WTC11 (cell line): ENCODE measurements around the gene ENG.

ENCODE experiments used
- ARID4B ChIP-seq: sonication (generic); formaldehyde crosslinking; IDR thresholded peaks from 2 replicates; pipeline ENCODE4 v1.8.0; 2023; ENCODE audit warnings: missing genetic modification reagents, mild to moderate bottlenecking, borderline replicate concordance
- ATF1 ChIP-seq: sonication (generic); formaldehyde crosslinking; IDR thresholded peaks from 2 replicates; pipeline ENCODE4 v1.8.1; 2023; ENCODE audit warnings: mild to moderate bottlenecking, moderate library complexity, missing genetic modification reagents
- ATF3 ChIP-seq: sonication (generic); formaldehyde crosslinking; conservative IDR thresholded peaks from 2 replicates; pipeline ENCODE4 v1.8.1; 2022; ENCODE audit warnings: mild to moderate bottlenecking, missing genetic modification reagents
- CTCF ChIP-seq: fragments of 200-600 bp; IDR thresholded peaks from 2 replicates; pipeline ENCODE4 v1.8.0; 2022; ENCODE audit warnings: antibody characterized with exemption
- ETV6 ChIP-seq: sonication (generic); formaldehyde crosslinking; IDR thresholded peaks from 2 replicates; pipeline ENCODE4 v1.8.1; 2022; ENCODE audit warnings: mild to moderate bottlenecking, missing genetic modification reagents
- KAT7 ChIP-seq: sonication (generic); formaldehyde crosslinking; IDR thresholded peaks from 2 replicates; pipeline ENCODE4 v1.8.1; 2023; ENCODE audit warnings: missing genetic modification reagents, mild to moderate bottlenecking, borderline replicate concordance
- NR1H2 ChIP-seq: sonication (generic); formaldehyde crosslinking; IDR thresholded peaks from 2 replicates; pipeline ENCODE4 v1.9.0; 2021; ENCODE audit warnings: mild to moderate bottlenecking, moderate library complexity, missing genetic modification reagents
- NR3C1 ChIP-seq: sonication (generic); formaldehyde crosslinking; conservative IDR thresholded peaks from 2 replicates; pipeline ENCODE4 v1.8.1; 2023; ENCODE audit warnings: low read depth, mild to moderate bottlenecking, missing genetic modification reagents
- RELA ChIP-seq: sonication (generic); formaldehyde crosslinking; IDR thresholded peaks from 2 replicates; pipeline ENCODE4 v1.8.1; 2022; ENCODE audit warnings: missing genetic modification reagents, mild to moderate bottlenecking, borderline replicate concordance
- USF1 ChIP-seq: sonication (generic); formaldehyde crosslinking; IDR thresholded peaks from 2 replicates; pipeline ENCODE4 v1.8.0; 2022; ENCODE audit warnings: mild to moderate bottlenecking, missing genetic modification reagents

GRCh38 chr9:127862075-127863011 is 7.9 kb upstream of the ENG start:
- TF ChIP-seq USF1 (CRISPR knock-in tag) (no peak), CTCF (no peak), NR3C1 (CRISPR knock-in tag) (no peak), KAT7 (no peak), RELA (CRISPR knock-in tag) (no peak), ATF3 (CRISPR knock-in tag) (no peak), NR1H2 (CRISPR knock-in tag) (no peak), ARID4B (no peak), ETV6 (CRISPR knock-in tag) (no peak), ATF1 (CRISPR knock-in tag) (no peak)
